ENCODE results near the gene PHACTR4.

DNA sequence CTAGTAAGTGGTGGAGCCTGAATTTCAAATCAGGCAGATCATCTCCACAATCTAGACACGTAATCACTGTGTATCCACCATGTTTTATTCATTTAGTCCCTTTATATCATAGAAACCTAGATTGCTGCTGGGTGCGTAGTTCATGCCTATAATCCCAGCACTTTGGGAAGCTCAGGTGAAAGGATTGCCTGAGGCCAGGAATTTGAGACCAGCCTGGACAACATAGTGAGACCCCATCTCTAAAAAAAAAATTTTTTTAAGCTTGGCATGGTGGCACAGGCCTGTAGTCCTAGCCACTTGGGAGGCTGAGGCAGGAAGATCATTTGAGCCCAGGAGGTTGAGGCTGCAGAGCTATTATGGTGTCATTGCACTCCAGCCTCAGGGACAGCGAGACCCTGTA is 30.6 kb upstream of the PHACTR4 start:
- no peak for TF ChIP-seq JUN (IDR thresholded peaks at IDR 0.05; ENCODE audit: borderline replicate concordance, insufficient read depth, insufficient read length, low read depth)
- TF ChIP-seq, protein P1, sequence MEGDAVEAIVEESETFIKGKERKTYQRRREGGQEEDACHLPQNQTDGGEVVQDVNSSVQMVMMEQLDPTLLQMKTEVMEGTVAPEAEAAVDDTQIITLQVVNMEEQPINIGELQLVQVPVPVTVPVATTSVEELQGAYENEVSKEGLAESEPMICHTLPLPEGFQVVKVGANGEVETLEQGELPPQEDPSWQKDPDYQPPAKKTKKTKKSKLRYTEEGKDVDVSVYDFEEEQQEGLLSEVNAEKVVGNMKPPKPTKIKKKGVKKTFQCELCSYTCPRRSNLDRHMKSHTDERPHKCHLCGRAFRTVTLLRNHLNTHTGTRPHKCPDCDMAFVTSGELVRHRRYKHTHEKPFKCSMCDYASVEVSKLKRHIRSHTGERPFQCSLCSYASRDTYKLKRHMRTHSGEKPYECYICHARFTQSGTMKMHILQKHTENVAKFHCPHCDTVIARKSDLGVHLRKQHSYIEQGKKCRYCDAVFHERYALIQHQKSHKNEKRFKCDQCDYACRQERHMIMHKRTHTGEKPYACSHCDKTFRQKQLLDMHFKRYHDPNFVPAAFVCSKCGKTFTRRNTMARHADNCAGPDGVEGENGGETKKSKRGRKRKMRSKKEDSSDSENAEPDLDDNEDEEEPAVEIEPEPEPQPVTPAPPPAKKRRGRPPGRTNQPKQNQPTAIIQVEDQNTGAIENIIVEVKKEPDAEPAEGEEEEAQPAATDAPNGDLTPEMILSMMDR (IDR thresholded peaks at IDR 0.05; ENCODE audit: extremely low read depth in 1 of 2, insufficient read depth in 1 of 2, low read depth in 1 of 2, low read length in 2 of 2), result no peak
- TF ChIP-seq POLR2A (IDR thresholded peaks at IDR 0.05; ENCODE audit: low read depth, low read length), result no peak

Data from endothelial cell of umbilical vein (primary cell).